ENCODE measurements around the gene SSX1.
"Not testable (repeated sequence)": the region's sequence is repeated elsewhere in the genome, so short reads cannot be mapped to it uniquely, and the experiment has no call there.

The SSX1 gene

DNA sequence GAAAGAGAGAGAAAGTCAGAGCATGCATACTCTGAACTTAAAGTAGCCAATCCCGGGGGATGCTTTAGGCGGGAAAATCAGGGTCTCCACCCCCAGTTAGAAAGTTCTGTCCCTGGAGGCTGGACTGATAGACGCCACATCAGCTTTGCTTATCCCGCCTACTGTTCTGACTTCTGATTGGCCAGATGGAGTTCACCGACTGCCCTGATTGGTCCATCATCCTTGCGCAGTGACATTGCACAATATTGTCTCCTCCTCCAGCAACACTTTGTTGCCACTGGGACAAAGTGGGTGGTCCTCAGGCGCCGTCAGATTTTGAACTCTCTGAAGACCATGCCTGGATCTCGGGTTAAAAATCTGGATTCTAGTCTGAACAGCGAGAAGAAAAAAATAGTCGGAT lies 51.0 kb downstream of the SSX1 start:
- no peaks in the 10 kb centered on the region for H3K4me1 ChIP-seq (ENCODE audit: low read length)
- H3K79me2 ChIP-seq (ENCODE audit: low read length) = no peaks in the 10 kb centered on the region
- H3K4me2 ChIP-seq (ENCODE audit: low read depth, low read length) = no peak overlapping the region
- no peaks in the 10 kb centered on the region for H4K20me1 ChIP-seq (ENCODE audit: insufficient read depth, low read length)
- H3F3A ChIP-seq (ENCODE audit: insufficient read depth, low read length) = no peaks in the 10 kb centered on the region
- H3K4me3 ChIP-seq (ENCODE audit: low read length) = no peak overlapping the region
- TF ChIP-seq EZH2 (optimal IDR thresholded peaks at IDR 0.05; ENCODE audit: low read depth, low read length) = no peak
- TF ChIP-seq, protein P1, sequence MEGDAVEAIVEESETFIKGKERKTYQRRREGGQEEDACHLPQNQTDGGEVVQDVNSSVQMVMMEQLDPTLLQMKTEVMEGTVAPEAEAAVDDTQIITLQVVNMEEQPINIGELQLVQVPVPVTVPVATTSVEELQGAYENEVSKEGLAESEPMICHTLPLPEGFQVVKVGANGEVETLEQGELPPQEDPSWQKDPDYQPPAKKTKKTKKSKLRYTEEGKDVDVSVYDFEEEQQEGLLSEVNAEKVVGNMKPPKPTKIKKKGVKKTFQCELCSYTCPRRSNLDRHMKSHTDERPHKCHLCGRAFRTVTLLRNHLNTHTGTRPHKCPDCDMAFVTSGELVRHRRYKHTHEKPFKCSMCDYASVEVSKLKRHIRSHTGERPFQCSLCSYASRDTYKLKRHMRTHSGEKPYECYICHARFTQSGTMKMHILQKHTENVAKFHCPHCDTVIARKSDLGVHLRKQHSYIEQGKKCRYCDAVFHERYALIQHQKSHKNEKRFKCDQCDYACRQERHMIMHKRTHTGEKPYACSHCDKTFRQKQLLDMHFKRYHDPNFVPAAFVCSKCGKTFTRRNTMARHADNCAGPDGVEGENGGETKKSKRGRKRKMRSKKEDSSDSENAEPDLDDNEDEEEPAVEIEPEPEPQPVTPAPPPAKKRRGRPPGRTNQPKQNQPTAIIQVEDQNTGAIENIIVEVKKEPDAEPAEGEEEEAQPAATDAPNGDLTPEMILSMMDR (IDR thresholded peaks at IDR 0.05; ENCODE audit: low read length) = no peak
- TF ChIP-seq EZH2phosphoT487 (IDR thresholded peaks at IDR 0.05; ENCODE audit: low read length) = no peak
- H3K9me3 ChIP-seq (replicated peaks; ENCODE audit: insufficient read depth, low read length) = no peaks in the 10 kb centered on the region
- no peak overlapping the region for H2AFZ ChIP-seq (ENCODE audit: low read length)
- no peaks in the 10 kb centered on the region for H3K36me3 ChIP-seq (replicated peaks; ENCODE audit: insufficient read depth, low read length)
- no peak overlapping the region for H3K9ac ChIP-seq (ENCODE audit: low read length)
- DNase-seq = no peak
- no peak overlapping the region for H3K27ac ChIP-seq (ENCODE audit: low read length)
- H3K27me3 ChIP-seq (replicated peaks; ENCODE audit: insufficient read depth, low read length) = no peaks in the 10 kb centered on the region
- H3K9me2 ChIP-seq (replicated peaks; ENCODE audit: insufficient read depth, low read length) = no peaks in the 10 kb centered on the region

GRCh38 chrX:48313996-48314395 lies 58.8 kb downstream of the SSX1 start:
- H3K79me2 ChIP-seq (ENCODE audit: low read length); H3K9ac ChIP-seq (ENCODE audit: low read length); H3K27ac ChIP-seq (ENCODE audit: low read length); H3K4me2 ChIP-seq (ENCODE audit: low read depth, low read length); H3K9me2 ChIP-seq (replicated peaks; ENCODE audit: insufficient read depth, low read length); H3F3A ChIP-seq (ENCODE audit: insufficient read depth, low read length); H3K4me3 ChIP-seq (ENCODE audit: low read length); H4K20me1 ChIP-seq (ENCODE audit: insufficient read depth, low read length); DNase-seq; H3K27me3 ChIP-seq (replicated peaks; ENCODE audit: insufficient read depth, low read length); H2AFZ ChIP-seq (ENCODE audit: low read length); H3K9me3 ChIP-seq (replicated peaks; ENCODE audit: insufficient read depth, low read length); H3K4me1 ChIP-seq (ENCODE audit: low read length); H3K36me3 ChIP-seq (replicated peaks; ENCODE audit: insufficient read depth, low read length): not testable (repeated sequence)
